NCI-H187 treated with DMSO at 0.1 percent for 48 hours (cell line): ENCODE measurements around the gene ZNF879.

Source experiments
- DNase-seq: peaks from one replicate; lab custom pipeline; 2025; lab: John Stamatoyannopoulos, UW

Gene ZNF879

GRCh38 chr5:179008667-179009066 is 14.9 kb upstream of the ZNF879 start:
- no peak for DNase-seq

- DNase-seq: no peak
These were observed 9.5 kb downstream of the ZNF879 start for GRCh38 chr5:179033004-179033580.

GRCh38 chr5:179044765-179045164 is 21.2 kb downstream of the ZNF879 start:
- DNase-seq: no peak

- DNase-seq: no peak
These were observed 28.2 kb downstream of the ZNF879 start for GRCh38 chr5:179051784-179052183.

- DNase-seq: no peak
These were observed 30.6 kb downstream of the ZNF879 start for GRCh38 chr5:179054036-179054785.

- DNase-seq: no peak
These were observed 31.3 kb downstream of the ZNF879 start for GRCh38 chr5:179054876-179055275.

GRCh38 chr5:179055436-179055835 is 31.8 kb downstream of the ZNF879 start:
- no peak for DNase-seq

GRCh38 chr5:179055841-179056240 is 32.2 kb downstream of the ZNF879 start:
- no peak for DNase-seq

- DNase-seq: peak; percentile 25
These were observed 36.8 kb downstream of the ZNF879 start, which contains the start of gene ZNF354C for GRCh38 chr5:179060116-179061008. Gene ZNF354C, plus strand, starts transcription at chr5:179060373. Its CDS starts 1,696 bp downstream, at chr5:179062069.

- no peak for DNase-seq
These were observed 37.4 kb downstream of the ZNF879 start for GRCh38 chr5:179061025-179061424.

GRCh38 chr5:179065703-179066102 is 42.1 kb downstream of the ZNF879 start:
- DNase-seq: no peak

GRCh38 chr5:179079165-179079987 is 55.8 kb downstream of the ZNF879 start:
- DNase-seq: no peak

- DNase-seq: no peak
These were observed 57.1 kb downstream of the ZNF879 start for GRCh38 chr5:179080724-179081123.
